Measurements from ENCODE around the gene CBLB.

The CBLB gene

GRCh38 chr3:105676621-105677300 is 192.1 kb downstream of the CBLB start:
- DNase-seq: no peak

- DNase-seq: no peak
Measured at GRCh38 chr3:105674437-105675065, 194.3 kb downstream of the CBLB start.

GRCh38 chr3:105672996-105673395 is 195.8 kb downstream of the CBLB start:
- no peak for DNase-seq

GRCh38 chr3:105662306-105662705 is 206.5 kb downstream of the CBLB start:
- DNase-seq: no peak

- DNase-seq: no peak
Measured at GRCh38 chr3:105661461-105661860, 207.4 kb downstream of the CBLB start.

- DNase-seq: no peak
Measured at GRCh38 chr3:105656651-105657504, 211.9 kb downstream of the CBLB start.

- DNase-seq: no peak
Measured at GRCh38 chr3:105653868-105654267, 214.9 kb downstream of the CBLB start.

- no peak for DNase-seq
Measured at GRCh38 chr3:105653166-105653565, 215.6 kb downstream of the CBLB start.

GRCh38 chr3:105649480-105649879 is 219.3 kb downstream of the CBLB start:
- DNase-seq: no peak

- peak in 1 of 2 donors; percentile 11 for DNase-seq
Measured at GRCh38 chr3:105647047-105647446, 221.8 kb downstream of the CBLB start.

GRCh38 chr3:105639131-105639530 is 229.7 kb downstream of the CBLB start:
- DNase-seq: no peak

GRCh38 chr3:105634708-105635107 is 234.1 kb downstream of the CBLB start:
- no peak for DNase-seq

GRCh38 chr3:105629718-105630117 is 239.1 kb downstream of the CBLB start:
- DNase-seq: no peak

- DNase-seq: no peak
Measured at GRCh38 chr3:105626739-105627138, 242.1 kb downstream of the CBLB start.

GRCh38 chr3:105622169-105622568 is 246.6 kb downstream of the CBLB start:
- no peak for DNase-seq

GRCh38 chr3:105620236-105620635 is 248.6 kb downstream of the CBLB start:
- no peak for DNase-seq

GRCh38 chr3:105619651-105620050 is 249.2 kb downstream of the CBLB start:
- DNase-seq: no peak

- DNase-seq: no peak
Measured at GRCh38 chr3:105618556-105618955, 250.3 kb downstream of the CBLB start.

- DNase-seq: no peak
Measured at GRCh38 chr3:105616374-105617121, 252.3 kb downstream of the CBLB start.

GRCh38 chr3:105615814-105616213 is 253.0 kb downstream of the CBLB start:
- DNase-seq: no peak

- DNase-seq: no peak
Measured at GRCh38 chr3:105614288-105615030, 254.4 kb downstream of the CBLB start.

- DNase-seq: no peak
Measured at GRCh38 chr3:105613120-105613519, 255.7 kb downstream of the CBLB start.

All from CD4-positive, alpha-beta T cell treated with Interleukin-1 beta for 1 hour (primary cell).